Measurements from ENCODE around the gene PLEKHA7.
A peak's percentile ranks its signal among the peaks of the same experiment; 100 is the strongest.
"Not testable (repeated sequence)": the region's sequence is repeated elsewhere in the genome, so short reads cannot be mapped to it uniquely, and the experiment has no call there.

The PLEKHA7 gene, protein sequence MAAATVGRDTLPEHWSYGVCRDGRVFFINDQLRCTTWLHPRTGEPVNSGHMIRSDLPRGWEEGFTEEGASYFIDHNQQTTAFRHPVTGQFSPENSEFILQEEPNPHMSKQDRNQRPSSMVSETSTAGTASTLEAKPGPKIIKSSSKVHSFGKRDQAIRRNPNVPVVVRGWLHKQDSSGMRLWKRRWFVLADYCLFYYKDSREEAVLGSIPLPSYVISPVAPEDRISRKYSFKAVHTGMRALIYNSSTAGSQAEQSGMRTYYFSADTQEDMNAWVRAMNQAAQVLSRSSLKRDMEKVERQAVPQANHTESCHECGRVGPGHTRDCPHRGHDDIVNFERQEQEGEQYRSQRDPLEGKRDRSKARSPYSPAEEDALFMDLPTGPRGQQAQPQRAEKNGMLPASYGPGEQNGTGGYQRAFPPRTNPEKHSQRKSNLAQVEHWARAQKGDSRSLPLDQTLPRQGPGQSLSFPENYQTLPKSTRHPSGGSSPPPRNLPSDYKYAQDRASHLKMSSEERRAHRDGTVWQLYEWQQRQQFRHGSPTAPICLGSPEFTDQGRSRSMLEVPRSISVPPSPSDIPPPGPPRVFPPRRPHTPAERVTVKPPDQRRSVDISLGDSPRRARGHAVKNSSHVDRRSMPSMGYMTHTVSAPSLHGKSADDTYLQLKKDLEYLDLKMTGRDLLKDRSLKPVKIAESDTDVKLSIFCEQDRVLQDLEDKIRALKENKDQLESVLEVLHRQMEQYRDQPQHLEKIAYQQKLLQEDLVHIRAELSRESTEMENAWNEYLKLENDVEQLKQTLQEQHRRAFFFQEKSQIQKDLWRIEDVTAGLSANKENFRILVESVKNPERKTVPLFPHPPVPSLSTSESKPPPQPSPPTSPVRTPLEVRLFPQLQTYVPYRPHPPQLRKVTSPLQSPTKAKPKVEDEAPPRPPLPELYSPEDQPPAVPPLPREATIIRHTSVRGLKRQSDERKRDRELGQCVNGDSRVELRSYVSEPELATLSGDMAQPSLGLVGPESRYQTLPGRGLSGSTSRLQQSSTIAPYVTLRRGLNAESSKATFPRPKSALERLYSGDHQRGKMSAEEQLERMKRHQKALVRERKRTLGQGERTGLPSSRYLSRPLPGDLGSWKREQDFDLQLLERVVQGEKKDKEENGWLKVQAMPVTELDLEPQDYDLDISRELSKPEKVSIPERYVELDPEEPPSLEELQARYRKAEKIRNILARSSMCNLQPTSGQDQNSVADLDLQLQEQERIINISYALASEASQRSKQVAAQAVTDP

GRCh38 chr11:17014321-17014832 lies at the start of gene PLEKHA7:
PLEKHA7 (minus strand) TSS chr11:17014414; CDS start chr11:17014401, 13 bp downstream.
- DNase-seq, result peak; percentile 27

- DNase-seq, result peak; percentile 24
These were observed 49.2 kb upstream of the PLEKHA7 start for GRCh38 chr11:17063171-17064002.

DNA sequence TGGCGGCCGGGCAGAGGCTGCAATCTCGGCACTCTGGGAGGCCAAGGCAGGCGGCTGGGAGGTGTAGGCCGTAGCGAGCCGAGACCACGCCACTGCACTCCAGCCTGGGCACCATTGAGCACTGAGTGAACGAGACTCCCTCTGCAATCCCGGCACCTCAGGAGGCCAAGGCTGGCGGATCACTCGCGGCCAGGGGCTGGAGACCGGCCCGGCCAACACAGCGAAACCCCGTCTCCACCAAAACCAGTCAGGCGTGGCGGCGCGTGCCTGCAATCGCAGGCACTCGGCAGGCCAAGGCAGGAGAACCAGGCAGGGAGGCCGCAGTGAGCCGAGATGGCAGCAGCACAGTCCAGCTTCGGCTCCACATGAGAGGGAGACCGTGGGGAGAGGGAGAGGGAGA lies 36.9 kb upstream of the PLEKHA7 start:
- DNase-seq, result not testable (repeated sequence)

- not testable (repeated sequence) for DNase-seq
These were observed 34.3 kb upstream of the PLEKHA7 start for GRCh38 chr11:17048491-17048890.

- no peak for DNase-seq
These were observed 32.5 kb upstream of the PLEKHA7 start for GRCh38 chr11:17046690-17047089.

DNA sequence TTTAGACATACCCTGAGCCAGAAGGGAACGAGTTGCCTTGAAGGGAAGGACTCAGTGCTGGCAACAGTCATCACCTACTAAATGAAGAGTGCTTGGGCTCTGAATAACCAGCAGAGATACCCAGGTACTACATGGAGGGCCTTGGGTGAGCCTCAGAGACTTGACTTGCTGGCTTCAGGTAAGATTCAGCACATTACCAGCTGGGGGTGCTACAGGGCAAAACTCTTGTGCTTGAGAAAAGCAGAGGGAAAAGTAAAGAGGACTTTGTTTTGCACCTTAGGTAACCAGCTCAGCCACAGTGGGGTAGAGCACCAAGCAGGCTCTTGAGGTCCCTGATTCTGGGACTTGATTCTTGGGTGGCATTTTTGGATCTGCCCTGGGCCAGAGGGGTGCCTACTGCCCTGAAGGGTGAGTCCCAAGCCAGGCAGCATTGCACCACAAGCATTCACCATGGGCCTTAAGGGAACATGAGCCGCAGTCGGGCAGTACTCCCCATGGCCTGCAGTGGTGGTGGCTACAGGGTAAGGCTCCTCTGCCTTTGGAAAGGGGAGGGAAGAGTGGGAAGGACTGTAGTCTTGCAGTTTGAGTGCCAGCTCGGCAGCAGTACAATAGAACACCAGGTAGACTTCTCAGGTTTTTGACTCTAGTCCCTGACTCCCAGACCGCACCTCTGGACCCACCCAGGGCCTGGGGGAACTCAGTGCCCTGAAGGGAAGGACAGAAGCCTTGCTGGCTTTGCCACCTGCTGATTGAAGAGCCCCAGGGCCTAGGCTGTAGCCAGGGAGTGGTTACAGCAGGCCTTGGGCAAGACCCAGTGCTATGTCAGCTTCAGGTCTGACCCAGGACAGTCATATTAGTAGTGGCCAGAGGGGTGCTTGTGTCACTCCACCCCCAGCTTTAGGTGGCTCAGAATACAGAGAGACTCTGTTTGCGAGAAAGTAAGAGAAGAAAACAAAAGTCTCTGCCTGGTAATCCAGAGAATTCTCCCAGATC lies 22.7 kb upstream of the PLEKHA7 start:
- DNase-seq, result no peak

DNA sequence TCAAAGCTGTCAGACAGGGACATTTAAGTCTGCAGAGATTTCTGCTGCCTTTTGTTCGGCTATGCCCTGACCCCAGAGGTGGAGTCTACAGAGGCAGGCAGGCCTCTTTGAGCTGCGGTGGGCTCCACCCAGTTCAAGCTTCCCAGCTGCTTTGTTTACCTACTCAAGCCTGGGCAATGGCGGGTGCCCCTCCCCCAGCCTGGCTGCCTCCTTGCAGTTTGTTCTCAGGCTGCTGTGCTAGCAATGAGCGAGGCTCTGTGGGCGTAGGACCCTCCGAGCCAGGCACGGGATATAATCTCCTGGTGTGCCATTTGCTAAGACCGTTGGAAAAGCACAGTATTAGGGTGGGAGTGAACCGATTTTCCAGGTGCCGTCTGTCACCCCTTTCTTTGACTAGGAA lies 19.8 kb upstream of the PLEKHA7 start:
- DNase-seq, result not testable (repeated sequence)

- DNase-seq, result no peak
These were observed 12.4 kb upstream of the PLEKHA7 start for GRCh38 chr11:17026487-17027082.

GRCh38 chr11:17024924-17025323 lies 10.7 kb upstream of the PLEKHA7 start:
- no peak for DNase-seq

DNA sequence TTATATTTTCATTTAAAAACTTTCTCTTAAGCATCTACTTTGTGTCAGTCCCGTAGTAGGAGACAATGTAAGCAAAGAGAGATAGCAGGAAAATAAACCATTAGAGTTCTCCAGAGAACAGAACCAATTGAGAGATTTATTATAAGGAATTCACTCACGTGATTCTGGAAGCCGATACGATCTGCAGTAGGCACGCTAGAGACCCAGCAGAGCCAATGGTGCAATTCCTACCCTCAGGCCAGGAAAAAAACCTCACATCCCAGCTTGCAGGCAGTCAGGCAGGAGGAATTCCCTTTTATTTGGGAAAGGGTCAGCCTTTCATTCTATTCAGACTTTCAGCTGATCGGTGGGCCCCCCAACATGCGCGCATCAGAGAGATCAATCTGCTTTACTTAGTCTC lies 7.3 kb upstream of the PLEKHA7 start:
- no peak for DNase-seq

GRCh38 chr11:17020831-17021230 lies 6.6 kb upstream of the PLEKHA7 start:
- no peak for DNase-seq

- DNase-seq, result peak; percentile 67
These were observed 5.0 kb upstream of the PLEKHA7 start for GRCh38 chr11:17019232-17019631.

DNA sequence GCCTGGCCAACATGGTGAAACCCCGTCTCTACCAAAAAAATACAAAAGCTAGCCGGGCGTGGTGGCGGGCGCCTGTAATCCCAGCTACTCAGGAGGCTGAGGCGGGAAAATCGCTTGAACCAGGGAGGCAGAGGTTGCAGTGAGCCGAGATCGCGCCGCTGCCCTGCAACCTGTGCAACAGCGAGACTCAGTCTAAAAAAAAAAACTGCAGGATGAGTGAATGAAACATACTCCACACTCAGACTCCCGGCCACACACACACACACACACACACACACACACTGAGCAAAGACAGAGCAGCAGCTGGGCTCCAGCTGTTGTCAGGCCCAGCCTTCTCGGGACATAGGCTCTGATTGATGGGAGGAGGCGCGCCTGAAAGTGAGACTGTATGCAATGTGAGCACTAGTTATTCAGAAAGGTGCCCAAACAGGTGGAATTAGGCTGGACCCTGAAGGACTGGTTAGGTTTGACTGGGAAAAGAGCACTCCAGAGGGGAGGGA lies 1.5 kb upstream of the PLEKHA7 start:
- DNase-seq, result no peak

DNA sequence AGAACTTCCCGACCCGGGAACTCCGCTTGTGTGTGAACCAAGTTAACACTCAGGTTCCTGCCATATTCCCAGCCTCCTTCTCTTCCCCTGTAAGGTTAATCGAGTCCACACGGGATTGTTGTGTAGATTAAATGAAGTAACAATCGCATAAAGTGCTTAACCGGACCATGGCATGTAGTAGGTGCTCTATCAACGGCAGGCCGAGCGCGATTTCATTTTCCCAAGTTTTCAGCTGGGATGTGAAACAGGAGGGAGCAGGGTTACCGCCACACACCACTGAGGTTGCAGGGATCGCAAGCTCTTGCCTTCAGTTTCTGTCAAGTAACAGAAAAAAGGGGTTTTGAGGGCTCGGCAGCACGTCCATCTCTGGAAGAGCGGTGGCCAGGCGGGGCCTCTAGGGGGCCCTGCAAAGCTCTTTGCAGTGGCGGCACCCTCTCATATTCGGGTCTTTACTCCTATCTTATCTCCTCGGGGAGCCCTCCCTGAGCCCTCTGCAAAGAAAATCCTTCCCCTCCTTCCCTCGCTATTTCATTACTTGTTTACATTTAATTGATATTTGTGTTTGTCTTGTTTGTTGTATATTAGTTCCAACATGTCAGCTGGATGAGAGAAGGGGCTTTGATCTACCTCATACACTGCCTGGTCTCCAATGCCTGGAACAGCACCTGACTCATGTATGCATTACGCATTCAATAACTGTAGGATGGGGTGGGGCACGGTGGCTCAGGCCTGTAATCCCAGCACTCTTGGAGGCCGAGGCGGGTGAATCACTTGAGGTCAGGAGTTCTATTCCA lies 816 bp upstream of the PLEKHA7 start:
- DNase-seq, result peak; percentile 8

- peak; percentile 31 for DNase-seq
These were observed 480 bp downstream of the PLEKHA7 start for GRCh38 chr11:17013548-17014320.

GRCh38 chr11:17012712-17013547 lies 1.3 kb downstream of the PLEKHA7 start:
- peak; percentile 32 for DNase-seq

DNA sequence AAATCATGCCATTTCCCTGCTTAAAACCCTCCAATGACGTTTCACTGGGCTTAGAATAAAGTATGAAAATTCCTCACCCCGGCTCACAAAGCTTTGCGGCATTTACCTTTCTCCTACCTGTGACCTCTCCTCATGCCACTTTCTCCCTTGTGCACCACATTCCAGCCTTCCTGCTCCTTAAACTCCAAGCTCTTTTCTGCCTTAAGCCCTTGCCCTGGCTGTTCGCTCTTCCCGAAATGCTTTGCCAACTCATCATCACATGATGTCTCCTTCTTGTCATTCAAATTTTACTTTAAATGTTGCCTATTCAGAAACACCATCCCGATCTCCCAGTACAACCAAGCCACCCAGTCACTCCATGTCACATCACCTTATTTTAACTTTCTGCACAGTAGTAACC lies 2.0 kb downstream of the PLEKHA7 start:
- DNase-seq, result no peak

Data from NCI-H774 (cell line).